HCT116 (cell line): ENCODE results near the gene PRKD2.

ENCODE experiments used
- EZH2 ChIP-seq: fragments of 200-600 bp; sonication (generic); IDR thresholded peaks from 2 replicates; pipeline ENCODE4 v1.6.1; 2017; ENCODE audit warnings: antibody characterized with exemption, mixed run types
- EZH2phosphoT487 ChIP-seq: fragments of 200-600 bp; IDR thresholded peaks from 2 replicates; pipeline ENCODE4 v1.6.1; 2018; ENCODE audit warnings: antibody characterized with exemption, borderline replicate concordance
- FOSL1 ChIP-seq: IDR thresholded peaks from 2 replicates; pipeline ENCODE4 v1.6.1; 2012; ENCODE audit warnings: low read depth
- POLR2A ChIP-seq: IDR thresholded peaks from 2 replicates; pipeline ENCODE4 v1.7.0; 2011; ENCODE audit warnings: borderline replicate concordance; ENCODE audit not compliant: insufficient read depth, insufficient read length; ENCODE audit errors: extremely low read depth
- POLR2AphosphoS5 ChIP-seq: IDR thresholded peaks from 2 replicates; pipeline ENCODE4 v1.6.1; 2011; ENCODE audit warnings: mild to moderate bottlenecking, low read depth, low read length, moderate library complexity
- YY1 ChIP-seq: IDR thresholded peaks from 2 replicates; pipeline ENCODE4 v1.6.1; 2011; ENCODE audit warnings: low read length, low read depth, moderate library complexity, mild to moderate bottlenecking; ENCODE audit not compliant: insufficient replicate concordance; ENCODE audit errors: extremely low read depth
- TF ChIP-seq, protein P1 (sequence below), 3 experiments: fragments of 200-600 bp in 1 of 3; sonication (generic) in 1 of 3; IDR thresholded peaks in 2 of 3; conservative IDR thresholded peaks in 1 of 3; 2 replicates each; pipeline ENCODE4 v1.5.1; 2012 to 2017; ENCODE audit warnings: low read depth in 2 of 3, low read length in 2 of 3, antibody characterized with exemption in 1 of 3, borderline replicate concordance in 1 of 3, control low read depth in 1 of 3, mild to moderate bottlenecking in 1 of 3, mixed read lengths in 1 of 3, mixed run types in 1 of 3, moderate library complexity in 1 of 3; ENCODE audit not compliant: insufficient read depth in 1 of 3

DNA sequence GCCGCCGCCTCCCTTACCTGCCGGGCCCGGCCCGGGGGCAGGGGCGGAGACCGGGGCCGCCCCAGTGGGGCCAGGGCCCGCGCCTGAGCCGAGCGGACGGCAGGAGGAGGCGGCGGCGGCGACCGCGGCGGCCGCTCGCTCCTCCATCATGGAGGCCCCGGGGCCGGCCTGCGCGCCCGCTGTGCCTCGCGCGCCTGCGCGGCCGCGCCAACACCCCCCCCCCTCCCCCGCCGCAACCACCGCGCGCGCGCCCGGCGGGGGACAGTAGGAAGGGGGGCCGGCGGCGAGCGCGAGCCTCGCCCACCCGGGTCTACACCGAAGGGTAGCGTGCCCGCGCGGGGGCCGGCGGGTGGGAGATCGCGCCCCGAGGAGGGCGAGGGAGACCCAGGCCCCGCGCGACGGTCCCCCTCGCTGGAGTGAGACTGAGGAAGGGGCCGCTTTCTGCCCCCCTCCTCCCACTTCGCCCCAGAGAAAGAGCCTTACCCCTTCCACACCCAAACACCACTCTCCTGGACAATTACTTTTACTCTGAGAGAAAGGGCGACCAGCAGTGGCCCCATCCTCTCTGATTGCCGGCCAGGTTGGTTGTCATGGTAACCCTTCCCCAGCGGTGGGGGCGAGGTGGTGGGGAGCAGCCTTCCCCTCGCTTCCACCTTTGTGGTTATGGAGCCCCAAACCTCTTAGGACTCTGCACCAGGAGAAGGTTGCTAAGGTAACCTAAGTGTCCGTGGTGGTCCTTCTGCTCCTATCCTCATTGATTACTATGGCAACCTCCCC, 29.6 kb upstream of the PRKD2 start, which contains the start of gene STRN4:
- TF ChIP-seq POLR2A (peak; percentile 41), POLR2AphosphoS5 (peak; percentile 54; the same call in 1 of the 2 replicates), YY1 (no peak), EZH2 (no peak), EZH2phosphoT487 (no peak), FOSL1 (no peak)
- TF ChIP-seq, protein P1, sequence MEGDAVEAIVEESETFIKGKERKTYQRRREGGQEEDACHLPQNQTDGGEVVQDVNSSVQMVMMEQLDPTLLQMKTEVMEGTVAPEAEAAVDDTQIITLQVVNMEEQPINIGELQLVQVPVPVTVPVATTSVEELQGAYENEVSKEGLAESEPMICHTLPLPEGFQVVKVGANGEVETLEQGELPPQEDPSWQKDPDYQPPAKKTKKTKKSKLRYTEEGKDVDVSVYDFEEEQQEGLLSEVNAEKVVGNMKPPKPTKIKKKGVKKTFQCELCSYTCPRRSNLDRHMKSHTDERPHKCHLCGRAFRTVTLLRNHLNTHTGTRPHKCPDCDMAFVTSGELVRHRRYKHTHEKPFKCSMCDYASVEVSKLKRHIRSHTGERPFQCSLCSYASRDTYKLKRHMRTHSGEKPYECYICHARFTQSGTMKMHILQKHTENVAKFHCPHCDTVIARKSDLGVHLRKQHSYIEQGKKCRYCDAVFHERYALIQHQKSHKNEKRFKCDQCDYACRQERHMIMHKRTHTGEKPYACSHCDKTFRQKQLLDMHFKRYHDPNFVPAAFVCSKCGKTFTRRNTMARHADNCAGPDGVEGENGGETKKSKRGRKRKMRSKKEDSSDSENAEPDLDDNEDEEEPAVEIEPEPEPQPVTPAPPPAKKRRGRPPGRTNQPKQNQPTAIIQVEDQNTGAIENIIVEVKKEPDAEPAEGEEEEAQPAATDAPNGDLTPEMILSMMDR (IDR thresholded peaks at IDR 0.05 in 2 of 3, conservative IDR thresholded peaks at IDR 0.05 in 1 of 3; ENCODE audit: borderline replicate concordance in 1 of 3, insufficient read depth in 1 of 3, low read depth in 2 of 3, low read length in 2 of 3), result no peak
